NCI-H2227 treated with DMSO at 0.1 percent for 48 hours (cell line): Measurements from ENCODE around the gene METRN.

Source experiments
- DNase-seq: peaks from one replicate; lab custom pipeline; 2025; lab: John Stamatoyannopoulos, UW

The METRN gene

DNA sequence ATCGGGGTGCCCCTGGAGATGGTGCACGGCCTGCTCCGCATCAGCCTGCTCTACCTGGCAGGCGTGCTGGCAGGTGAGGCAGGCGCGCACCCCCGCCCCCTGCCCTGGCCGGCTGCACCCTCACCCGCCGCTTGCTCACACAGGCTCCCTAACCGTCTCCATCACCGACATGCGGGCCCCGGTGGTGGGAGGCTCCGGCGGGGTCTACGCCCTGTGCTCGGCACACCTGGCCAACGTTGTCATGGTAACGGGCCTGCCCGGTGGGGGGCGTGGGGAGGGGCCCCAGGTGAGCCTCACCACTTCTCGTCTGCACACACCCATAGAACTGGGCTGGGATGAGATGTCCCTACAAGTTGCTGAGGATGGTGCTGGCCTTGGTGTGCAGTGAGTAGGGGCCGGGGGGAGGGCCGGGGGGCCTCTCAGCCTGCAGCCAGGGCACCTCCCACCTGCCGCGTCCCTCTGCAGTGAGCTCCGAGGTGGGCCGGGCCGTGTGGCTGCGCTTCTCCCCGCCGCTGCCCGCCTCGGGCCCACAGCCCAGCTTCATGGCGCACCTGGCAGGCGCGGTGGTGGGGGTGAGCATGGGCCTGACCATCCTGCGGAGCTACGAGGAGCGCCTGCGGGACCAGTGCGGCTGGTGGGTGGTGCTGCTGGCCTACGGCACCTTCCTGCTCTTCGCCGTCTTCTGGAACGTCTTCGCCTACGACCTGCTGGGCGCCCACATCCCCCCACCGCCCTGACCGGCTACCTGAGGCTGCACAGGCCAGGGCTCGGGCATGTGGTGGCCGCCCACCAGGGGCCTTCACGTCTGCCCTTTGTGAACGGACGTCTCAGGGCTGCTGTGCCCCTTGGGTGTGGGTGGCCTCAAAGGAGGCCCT, 37.4 kb upstream of the METRN start:
- DNase-seq: no peak

GRCh38 chr16:678209-678857, 36.6 kb upstream of the METRN start:
- DNase-seq: no peak

DNA sequence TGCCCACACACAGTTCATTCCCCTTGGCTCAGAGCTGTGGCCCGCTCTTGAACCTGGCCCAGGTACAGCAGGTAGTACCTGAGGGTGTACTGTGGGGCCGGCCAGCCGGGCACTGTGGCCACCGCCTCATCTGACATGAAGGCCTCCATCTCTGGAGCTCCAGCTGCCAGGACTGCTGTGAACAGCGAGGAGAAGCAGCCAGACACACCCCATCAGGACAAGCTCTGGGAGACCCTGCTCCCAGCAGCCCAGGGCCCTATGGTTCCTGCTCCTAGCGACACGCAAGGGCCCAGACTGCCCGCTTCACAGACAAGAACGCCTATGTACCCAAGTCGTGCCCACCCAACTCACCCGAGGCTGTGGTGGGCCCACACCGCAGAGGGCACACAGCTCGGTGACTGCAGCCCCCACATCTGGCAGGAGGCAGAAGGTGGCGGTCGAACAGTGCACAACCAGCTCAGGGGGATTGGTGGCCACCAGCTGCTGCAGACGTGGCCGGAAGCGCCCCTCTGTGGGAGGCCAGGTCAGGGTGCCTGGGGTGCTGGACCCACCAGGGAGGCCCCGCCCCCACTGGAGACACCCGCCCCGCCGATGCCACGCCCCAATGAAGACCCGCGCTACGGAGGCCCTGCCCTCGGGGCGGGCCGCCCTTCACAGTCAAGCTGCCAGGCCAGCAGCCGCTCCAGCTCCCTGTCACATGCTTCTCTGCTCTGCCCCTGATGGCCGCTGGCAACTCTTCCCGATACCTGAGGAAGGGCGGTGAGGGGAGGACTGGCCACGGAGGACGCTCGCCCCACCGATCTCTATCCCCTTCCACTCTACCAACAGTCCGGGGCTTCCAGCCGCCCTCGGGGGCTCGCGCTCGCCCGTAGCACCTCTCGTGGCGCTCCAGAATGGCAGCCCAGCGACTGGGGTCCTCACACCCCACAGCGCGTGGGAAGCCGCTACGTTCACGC, 35.8 kb upstream of the METRN start:
- peak; percentile 86 for DNase-seq

DNA sequence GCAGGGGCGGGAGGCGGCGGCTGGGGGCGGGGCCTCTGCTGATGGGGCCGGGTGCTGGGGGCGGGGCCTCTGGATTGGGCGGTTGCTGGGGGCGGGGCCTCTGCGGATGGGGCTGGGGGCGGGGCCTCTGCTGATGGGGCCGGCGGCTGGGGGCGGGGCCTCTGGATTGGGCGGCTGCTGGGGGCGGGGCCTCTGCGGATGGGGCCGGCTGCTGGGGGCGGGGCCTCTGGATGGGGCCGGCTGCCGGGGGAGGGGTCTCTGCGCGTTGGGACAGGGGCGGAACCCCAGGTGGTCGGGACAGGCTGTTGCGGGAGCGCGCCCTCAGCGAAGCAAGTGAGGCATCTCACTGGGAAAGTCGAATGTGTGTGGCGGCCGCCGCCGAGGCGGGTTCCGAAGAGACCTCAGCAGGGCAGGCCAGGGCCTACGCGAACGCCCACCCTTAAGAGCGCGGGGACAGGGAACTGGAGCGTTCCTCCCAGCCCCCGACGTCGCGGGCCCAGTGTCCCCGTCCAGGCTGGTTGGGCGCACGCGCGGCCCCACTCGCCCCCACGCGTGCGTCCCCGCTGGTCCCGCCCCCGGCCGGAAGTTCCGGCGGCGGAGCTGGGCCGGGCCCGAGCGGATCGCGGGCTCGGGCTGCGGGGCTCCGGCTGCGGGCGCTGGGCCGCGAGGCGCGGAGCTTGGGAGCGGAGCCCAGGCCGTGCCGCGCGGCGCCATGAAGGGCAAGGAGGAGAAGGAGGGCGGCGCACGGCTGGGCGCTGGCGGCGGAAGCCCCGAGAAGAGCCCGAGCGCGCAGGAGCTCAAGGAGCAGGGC, 34.9 kb upstream of the METRN start, which contains the start of gene STUB1:
Gene STUB1 (plus strand): TSS at position 597 of the 811 bp plus-strand sequence. CDS start 116 bp downstream, at position 713.
- DNase-seq: peak; percentile 87

DNA sequence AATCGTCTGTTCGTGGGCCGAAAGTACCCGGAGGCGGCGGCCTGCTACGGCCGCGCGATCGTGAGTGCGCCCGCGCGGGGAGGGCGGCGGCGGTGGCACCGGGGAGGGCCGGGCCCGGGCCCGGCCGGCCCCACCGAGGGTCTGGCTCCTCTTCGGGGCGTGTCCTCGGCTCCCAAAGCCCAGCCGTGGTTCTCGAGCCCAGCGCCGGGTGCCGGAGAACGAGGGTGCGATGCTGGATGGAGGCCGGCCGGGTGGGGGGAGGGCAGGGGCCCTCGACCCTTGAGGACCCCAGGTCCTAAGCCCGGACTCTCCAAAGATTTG, 34.3 kb upstream of the METRN start:
- DNase-seq: no peak

DNA sequence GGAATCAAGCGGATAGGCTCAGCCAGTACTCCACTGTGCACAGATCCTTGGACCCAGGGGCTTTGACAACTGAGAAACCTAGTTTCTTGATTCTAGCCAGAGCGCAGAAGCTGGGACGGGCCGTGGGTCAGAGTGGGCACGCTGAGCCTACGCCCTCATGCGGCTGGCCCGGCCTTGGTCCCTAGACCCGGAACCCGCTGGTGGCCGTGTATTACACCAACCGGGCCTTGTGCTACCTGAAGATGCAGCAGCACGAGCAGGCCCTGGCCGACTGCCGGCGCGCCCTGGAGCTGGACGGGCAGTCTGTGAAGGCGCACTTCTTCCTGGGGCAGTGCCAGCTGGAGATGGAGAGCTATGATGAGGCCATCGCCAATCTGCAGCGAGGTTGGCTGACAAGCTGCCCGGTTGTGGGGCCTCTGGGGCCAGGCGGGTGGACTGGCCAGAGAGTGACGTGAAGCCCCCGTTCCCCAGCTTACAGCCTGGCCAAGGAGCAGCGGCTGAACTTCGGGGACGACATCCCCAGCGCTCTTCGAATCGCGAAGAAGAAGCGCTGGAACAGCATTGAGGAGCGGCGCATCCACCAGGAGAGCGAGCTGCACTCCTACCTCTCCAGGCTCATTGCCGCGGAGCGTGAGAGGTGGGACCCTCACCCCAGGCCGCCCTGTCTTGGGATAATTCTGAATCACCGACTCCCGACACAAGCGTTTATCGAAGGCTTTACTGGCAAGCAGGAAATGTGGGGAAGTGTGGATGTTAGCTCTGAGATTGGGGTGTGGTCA, 33.8 kb upstream of the METRN start:
- no peak for DNase-seq

DNA sequence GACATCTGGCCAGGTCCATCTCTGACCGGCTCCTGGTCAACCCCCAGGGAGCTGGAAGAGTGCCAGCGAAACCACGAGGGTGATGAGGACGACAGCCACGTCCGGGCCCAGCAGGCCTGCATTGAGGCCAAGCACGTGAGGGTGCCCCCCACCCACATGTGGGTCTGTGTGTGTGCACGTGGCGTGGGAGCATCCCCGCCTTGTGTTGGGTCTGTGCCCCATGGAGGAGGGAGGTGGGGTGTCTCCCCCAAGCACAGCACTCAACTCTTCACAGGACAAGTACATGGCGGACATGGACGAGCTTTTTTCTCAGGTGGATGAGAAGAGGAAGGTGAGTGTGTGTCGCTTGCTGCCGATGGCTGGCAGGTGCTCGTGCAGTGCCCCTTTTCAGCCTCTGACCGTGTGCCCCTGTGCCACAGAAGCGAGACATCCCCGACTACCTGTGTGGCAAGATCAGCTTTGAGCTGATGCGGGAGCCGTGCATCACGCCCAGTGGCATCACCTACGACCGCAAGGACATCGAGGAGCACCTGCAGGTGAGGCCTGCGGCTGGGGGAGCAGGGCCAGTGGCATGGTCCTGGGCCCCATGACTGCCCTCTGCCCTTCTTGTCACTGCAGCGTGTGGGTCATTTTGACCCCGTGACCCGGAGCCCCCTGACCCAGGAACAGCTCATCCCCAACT, 33.0 kb upstream of the METRN start:
- no peak for DNase-seq

GRCh38 chr16:682493-683395, 32.2 kb upstream of the METRN start:
- no peak for DNase-seq

- no peak for DNase-seq
Observed at GRCh38 chr16:683396-684070, 31.4 kb upstream of the METRN start.

DNA sequence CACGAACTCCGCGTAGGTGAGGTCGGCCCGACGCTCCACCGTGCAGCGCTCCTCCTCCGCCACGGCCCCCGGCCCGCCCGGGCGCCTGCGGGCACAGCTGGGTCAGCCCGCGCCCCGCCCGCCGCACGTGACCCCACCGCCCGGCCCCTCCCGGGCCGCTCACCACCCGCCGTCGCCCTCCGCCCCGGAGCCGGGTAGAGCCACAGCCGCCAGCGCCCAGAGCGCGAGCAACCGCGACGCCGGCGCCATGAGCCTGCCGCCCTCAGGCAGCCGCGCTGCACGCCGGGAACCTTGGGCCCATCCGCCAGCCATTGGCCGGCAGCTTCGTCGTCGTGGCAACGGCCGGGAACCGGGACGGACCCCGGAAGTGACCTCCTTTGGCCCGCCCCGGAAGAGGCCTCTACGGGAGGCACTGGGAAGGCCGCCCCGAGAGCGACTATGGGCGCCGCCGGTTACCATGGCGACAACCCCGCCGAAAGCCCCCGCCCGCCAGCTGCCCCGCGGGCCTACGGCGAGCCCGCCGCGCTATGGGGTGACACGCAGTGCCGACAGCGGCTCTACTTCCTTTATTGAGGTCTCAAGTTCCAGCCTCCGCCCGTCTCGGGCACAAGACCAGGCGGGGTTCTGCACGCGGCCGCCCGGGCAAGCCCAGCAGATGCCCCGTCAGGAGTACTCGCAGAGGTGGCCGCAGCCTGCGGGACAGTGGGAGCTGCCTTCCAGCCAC, 30.7 kb upstream of the METRN start, which contains the start of gene JMJD8:
Gene JMJD8 (minus strand): TSS at position 264 of the 724 bp plus-strand sequence. CDS start 15 bp downstream, at position 249.
- DNase-seq: peak; percentile 56

GRCh38 chr16:684961-685696, 29.8 kb upstream of the METRN start:
- DNase-seq: no peak

DNA sequence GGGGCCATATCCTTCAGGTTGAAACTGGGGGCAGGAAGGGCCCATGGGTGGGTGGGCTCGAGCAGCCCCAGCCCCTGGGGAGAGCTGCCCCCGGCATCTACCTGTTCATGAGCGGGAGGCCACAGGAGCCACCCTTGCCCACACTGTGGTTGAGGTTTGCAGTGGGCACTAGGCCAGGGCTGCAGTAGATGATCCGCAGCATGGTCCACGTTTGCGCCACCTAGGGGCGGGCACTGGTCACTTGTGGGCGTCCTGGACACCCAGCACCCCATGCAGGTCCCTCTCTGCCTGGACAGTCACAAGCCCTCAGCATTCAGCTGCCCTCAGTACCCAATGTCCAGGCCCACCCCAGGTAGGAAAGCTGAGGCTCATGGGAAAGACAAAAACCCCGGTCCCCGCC, 29.0 kb upstream of the METRN start:
- no peak for DNase-seq

DNA sequence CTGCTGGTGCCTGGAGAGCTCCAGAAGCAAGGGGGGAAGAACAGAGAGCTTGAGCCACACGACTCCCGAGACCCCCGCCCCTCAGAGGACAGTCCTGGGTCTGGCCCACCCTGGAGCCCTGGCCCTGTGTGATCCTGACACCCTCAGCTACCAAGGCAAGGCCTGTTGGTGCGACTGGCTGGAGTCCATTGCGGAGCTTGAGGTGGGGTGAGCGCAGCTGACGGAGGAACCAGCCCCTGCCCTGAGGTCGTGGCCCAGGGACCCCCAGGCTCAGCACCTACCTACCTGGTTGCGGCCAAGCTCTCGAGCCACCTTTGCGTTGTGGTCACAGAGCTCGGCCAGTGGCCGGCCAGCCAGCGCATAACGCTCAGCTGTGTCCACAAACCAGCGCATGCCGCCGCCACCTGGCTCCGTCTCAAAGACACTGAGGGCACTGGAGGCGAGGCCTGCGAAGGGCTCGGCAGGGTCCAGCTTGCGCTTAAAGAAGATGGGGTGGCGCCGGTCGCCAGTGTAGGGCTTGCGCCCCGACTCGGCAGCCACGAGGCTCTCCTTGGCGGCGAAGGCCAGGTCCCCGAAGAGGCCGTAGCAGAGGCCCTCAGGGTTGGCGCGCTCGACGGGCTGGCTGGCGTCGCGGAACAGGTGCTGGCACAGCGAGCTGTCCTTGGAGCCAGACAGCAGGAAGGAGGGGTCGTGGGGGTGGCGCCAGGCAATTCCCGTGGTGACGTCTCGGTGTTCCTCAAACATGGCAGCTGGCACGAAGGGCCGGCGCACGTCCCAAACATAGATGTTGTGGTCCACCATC, 28.3 kb upstream of the METRN start:
- DNase-seq: no peak

- DNase-seq: no peak
Observed at GRCh38 chr16:687499-687898, 27.4 kb upstream of the METRN start.

DNA sequence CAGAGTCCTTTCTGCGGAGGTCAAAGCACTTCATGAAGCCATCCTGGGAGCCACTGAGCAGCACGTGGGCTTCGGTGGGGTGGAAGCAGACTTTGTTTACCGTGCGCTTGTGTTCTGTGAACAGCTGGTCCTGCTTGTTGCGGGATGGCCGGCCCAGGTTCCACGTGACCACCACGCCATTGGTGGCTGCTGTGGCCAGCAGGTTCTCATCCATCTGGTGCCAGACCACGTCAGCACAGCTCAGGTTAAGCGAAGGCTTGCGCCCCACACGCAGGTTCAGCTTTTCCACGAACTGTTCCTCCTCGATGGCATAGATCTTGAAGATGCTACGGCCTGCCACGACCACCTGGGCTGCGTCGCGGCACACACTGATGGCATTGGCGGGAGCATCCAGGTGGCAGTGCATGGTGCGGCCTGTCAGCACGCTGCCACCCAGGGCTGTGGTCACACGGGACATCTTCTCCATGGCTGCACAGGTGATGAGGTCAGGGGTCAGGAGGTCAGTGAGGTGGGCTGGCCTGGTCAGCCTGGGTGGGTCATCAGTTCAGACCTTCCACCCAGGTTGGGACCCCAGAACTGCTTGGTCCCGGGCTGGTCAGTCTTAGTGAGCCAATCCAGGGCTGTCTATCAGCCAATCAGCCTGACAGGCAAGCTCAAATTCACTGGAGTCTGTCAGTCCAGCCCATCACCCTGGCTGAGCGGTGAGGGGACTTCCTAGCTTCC, 25.6 kb upstream of the METRN start:
- no peak for DNase-seq
